GM21367 (cell line): Measurements from ENCODE around the gene ESM1.
"Not testable (repeated sequence)": the region's sequence is repeated elsewhere in the genome, so short reads cannot be mapped to it uniquely, and the experiment has no call there.

Source experiments
- ATAC-seq: cut with Tn5 transposase; IDR thresholded peaks from one replicate; pipeline ENCODE4 v1.9.1; 2021; ENCODE audit not compliant: unreplicated experiment

Gene ESM1, protein sequence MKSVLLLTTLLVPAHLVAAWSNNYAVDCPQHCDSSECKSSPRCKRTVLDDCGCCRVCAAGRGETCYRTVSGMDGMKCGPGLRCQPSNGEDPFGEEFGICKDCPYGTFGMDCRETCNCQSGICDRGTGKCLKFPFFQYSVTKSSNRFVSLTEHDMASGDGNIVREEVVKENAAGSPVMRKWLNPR

GRCh38 chr5:54985301-54986268, at the start of gene ESM1:
Gene ESM1, minus strand, starts transcription at chr5:54985593. Its CDS starts 76 bp downstream, at chr5:54985517.
- ATAC-seq: no peak

DNA sequence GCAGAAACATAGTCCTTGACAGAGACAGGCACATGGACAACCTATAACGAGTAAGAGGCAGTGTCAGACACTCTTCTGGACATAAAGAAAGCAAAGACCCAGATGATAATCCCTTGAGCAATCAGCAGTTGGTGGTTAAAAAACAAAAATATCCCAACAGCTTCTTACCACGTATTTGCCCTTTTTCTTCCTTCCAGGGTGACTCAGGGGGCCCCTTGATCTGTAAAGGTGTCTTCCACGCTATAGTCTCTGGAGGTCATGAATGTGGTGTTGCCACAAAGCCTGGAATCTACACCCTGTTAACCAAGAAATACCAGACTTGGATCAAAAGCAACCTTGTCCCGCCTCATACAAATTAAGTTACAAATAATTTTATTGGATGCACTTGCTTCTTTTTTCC, 48.2 kb upstream of the ESM1 start:
- no peak for ATAC-seq

- no peak for ATAC-seq
Measured at GRCh38 chr5:55031492-55031891, 46.1 kb upstream of the ESM1 start.

GRCh38 chr5:55030676-55031369, 45.4 kb upstream of the ESM1 start:
- ATAC-seq: no peak

DNA sequence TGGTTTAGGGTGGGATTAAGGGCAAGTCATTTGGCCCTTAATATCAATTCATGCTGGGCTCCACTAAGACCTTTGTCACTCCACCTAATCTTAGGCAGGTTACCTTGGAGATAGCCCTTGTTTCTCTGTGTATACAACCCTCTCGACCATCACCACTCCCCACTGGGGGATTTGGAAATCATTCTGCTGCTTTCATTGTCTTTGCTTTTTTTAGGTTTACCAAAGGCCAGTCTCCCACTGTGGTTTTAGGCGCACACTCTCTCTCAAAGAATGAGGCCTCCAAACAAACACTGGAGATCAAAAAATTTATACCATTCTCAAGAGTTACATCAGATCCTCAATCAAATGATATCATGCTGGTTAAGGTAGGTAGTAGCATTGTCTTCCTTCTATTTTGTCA, 44.8 kb upstream of the ESM1 start:
- no peak for ATAC-seq

DNA sequence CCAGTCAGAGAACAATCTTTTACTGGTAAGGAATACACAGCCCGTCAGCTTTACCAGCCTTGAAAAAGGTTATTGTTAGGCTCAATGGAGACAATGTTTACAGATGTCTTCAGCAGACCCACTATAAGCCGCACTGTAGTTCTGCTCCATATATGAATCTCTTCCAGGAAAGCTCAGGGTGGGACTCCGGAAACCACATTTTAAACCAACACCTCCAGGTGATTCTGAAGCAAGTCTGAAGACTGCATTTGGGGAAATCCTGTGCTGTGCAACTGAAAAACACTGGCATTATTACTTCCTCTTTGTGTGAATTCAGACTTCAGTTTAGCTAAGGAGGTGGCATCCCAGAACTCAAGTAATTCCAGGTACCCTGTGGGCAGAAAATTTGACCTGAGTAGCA, 42.2 kb upstream of the ESM1 start:
- ATAC-seq: no peak

- ATAC-seq: no peak
Measured at GRCh38 chr5:55022450-55022849, 37.1 kb upstream of the ESM1 start.

DNA sequence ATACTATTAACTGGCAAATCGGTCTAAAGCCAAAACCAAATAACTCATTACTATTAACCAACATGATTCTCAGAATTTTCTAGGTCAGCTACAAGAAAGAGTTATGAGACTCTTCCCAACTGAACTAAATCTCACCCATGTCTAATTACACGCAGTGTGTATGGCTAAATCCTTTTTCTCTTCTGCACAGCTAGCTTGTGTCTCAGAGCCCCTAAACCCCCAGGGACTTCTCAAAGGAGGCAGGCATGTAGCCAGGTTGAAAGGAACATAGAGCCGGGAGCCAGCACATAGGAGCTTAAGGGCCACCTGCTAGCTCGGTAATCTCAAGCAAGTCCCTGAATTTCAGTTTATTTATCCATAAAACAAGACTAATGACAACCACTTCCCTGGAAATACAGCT, 36.4 kb upstream of the ESM1 start:
- ATAC-seq: no peak

GRCh38 chr5:55021410-55021809, 36.0 kb upstream of the ESM1 start:
- no peak for ATAC-seq

GRCh38 chr5:55010149-55010548, 24.8 kb upstream of the ESM1 start:
- not testable (repeated sequence) for ATAC-seq

DNA sequence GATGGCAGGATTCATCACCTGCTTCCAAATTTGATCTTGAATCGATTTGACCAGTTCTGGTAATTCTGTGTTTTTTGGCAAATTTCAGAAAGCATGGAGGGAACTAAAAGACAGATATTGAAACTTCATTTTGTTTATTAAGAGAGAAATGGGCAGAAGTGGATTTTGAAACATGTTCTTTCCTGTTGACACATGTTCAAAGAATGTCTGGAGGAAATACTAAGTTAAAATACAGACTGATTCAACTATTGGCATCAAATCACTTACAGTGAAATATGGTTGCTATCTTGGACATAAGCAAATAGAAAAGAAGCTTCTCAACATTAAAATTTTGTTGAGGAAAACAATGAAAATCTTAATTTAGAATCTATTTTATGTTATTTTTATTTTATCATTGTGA, 19.3 kb upstream of the ESM1 start:
- no peak for ATAC-seq

- no peak for ATAC-seq
Measured at GRCh38 chr5:55003432-55004065, 18.2 kb upstream of the ESM1 start.

- ATAC-seq: not testable (repeated sequence)
Measured at GRCh38 chr5:55002166-55002565, 16.8 kb upstream of the ESM1 start.

DNA sequence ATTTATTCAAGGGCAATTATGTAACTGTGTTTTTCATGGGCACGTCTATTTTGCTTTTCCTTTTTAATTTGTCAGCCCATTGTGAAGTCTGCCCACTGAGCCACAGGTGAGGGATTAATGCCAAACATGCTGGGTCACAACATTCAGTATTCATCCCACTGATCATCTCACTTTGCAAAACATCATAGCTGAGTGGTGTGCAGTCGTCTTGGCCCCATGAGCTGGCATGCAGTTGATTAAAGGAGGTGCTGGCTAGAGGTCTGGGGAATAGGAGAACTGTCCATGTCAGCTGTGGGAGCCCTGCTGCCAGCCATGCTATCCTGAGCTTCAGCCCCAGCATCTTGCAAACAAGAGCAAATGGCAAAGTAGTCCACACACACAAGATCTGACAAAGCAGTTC, 11.7 kb upstream of the ESM1 start:
- no peak for ATAC-seq

DNA sequence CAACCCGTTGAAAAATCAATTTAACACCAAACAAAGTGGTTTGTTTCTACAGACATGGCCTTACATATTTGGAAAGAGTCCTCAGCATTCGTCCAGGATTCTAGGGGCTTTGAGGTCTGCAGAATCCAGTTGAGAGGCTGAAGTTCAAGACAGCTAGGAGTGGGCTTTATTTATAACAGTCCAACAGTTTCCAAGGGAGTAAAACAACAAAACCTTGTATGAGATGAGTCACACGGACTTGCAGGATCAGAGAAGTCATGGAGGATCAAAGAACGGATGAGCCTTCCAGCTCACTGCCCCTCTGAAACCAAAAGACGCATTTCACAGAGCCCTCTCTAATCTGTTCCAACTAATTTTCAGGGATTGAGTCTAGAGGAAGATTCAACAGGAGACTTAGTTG, 11.1 kb upstream of the ESM1 start:
- no peak for ATAC-seq

- ATAC-seq: no peak
Measured at GRCh38 chr5:54995168-54995567, 9.8 kb upstream of the ESM1 start.

GRCh38 chr5:54994628-54995027, 9.2 kb upstream of the ESM1 start:
- ATAC-seq: no peak

DNA sequence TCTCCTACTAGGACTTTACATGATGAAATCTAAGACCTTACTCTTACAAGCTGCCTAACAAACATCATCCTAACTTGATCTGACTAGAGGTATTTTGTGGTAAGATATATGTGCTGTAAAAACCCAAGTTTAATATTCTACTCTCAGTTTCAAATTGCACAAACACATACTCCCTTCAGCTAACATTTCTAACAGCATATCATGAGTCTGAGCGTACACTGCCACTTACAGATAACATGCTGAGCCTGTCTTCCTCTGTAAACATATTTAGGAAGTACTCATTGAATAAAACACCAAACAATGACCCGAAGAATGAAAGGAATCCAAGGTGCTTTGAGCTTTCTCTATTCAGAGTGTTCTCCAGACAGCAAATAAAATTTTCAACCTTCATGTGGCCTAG, 7.9 kb upstream of the ESM1 start:
- ATAC-seq: no peak

DNA sequence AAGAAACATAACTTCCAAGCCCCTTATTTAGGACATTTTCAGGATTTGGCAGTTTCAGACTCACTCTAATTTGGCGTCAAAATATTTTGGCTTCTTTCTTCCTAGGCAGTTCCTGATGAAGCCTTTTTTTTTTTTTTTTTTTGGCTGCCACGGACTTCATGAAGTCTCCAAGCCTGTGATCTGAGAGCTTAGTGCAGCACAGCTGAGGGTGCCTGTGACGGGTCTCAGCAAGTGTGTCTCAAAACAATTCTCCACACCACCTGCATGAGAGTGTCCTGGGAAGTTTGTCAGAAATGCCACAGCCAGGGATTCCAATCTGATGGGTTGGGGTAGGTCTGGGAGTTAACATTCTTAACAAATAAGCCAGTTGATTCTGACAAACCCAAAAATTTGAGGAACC, 6.0 kb upstream of the ESM1 start:
- no peak for ATAC-seq

- no peak for ATAC-seq
Measured at GRCh38 chr5:54990841-54991258, 5.5 kb upstream of the ESM1 start.

DNA sequence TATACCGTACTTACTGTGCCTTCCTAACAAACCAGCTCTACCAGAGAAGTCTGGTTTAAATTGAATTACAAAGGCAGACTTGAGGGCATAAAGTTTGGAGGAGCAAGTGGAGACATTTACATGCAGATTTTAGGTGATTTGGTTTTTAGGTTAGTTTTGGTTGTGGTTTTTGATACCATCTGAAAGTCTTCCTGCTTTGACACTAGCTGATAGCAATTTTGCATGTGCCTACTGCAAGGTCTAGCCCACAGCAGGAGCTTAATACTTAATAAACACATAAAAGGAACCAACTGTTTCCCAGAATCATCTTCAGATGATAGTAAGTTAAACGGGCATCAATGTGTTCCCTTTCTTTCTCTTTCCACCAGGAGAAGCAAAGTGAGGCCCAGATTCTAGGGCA, 3.4 kb upstream of the ESM1 start:
- no peak for ATAC-seq
